Fibroblast of skin of right biceps (primary cell): ENCODE data around the gene PTPRE.
A peak's percentile ranks its signal among the peaks of the same experiment; 100 is the strongest.

ENCODE experiments used
- DNase-seq: peaks from one replicate; pipeline ENCODE4 v3.0.0-alpha.2; 2013

PTPRE gene

DNA sequence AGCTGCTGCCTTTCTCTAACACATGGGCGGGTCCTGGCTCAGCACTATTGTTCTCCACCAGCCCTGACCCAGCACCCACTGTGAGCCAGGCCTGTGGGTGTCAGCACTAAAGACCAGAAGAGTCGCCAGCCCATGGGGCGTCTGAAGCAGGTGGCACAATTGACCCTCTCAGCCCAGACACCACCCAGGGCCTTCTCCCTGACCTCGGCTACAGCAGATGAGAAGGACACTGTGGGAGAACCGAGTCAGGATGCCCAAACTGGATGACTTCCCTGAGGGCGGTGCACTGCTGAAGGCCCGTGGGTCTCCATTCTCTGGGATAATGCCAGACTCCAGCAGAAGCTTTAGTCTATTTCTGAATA, 122.4 kb downstream of the PTPRE start:
- DNase-seq: no peak

DNA sequence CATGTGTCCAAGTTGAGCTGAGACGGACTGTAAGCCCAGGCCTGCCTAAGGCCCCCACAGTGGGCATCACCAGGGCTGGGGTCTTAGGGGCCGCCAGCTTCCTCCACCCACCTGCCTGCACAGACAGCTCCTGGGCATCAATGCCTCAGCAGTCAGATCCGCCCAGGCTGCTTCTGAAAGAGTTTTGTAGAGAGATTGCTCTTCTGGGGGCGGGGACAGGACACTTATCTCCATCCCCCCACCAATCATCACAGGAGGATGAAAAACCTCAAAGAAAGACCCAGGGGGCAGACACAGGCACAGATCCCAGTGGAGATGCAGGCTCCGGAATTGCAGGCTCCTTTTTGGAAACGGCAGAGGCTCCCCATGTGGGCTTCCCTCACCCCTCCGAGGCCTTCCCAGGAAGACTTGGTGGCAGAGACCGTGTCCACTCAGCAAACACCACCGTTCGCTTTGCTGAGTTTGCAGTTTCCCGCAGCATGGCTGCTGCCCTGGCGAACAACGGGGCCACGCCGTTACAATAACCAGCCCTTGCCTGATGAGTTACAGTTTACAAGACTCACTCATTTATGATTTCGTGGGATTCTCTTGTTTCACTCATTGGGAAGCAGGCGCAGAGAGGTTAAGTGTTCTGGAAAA, 122.9 kb downstream of the PTPRE start:
- no peak for DNase-seq

DNA sequence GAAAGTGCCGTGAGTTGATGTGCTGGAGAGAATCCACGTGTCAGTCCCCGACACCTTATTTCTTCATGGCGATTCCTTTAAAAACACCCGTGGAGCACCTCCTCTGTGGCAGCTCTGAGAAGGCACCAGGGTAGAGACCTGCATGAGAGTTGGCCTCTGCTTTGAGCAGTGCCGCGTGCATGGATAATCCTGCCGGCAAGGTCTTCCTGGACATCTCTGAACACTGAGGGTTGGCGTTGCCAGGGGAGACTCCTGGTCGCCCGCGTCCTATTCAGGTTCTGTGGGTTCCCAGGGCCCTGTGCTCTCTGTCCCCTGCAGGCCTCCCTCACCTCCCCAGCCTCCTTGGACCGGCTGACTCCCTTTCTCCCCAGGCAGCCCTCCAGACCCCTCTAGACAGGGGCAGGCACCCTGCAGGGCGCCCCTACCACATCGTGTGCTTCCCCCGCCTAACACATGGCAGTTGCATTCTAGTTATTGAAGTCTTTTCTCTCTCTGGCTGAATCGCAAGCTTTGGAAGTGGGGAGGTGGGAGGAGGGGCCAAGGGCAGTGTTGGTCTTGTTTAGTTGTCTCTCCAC, 123.7 kb downstream of the PTPRE start:
- no peak for DNase-seq

DNA sequence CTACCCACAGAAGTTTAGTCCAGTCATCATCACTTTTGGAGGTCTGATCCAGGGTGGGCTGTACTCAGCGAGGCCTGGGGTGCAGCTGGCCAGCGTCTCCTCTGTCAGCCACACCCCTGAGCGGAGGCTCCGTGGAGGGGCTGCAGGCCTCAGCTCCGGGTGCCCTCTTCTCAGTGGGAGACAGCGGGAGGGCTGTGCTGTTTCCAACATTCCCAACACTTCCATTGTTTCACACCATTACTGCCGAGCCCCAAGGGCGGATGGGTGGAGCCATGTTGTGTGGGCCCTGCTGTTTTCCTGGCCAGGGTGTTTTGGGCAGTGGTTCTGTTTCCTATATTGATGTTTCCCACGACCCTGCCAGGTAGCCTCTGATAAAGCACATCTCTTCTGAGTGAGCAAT, 124.3 kb downstream of the PTPRE start:
- DNase-seq: no peak

DNA sequence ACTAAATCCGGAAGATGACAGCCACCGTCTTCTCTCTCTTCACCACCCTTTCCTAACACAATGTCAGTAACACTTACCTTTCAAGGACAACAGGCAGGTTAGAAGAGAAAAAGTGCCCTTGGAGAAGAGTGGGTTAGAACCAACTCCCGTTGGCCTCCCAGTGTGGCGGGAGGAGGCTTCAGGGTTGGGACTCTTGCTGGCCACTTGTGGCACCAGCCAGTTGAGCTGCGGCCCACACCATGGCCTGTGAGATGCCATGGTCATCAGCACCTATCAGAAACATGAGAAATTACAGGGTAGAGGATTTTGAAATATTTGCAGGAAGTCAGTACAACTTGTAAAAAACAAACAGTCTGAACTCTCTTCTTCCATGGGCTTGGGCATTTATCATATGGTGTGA, 125.6 kb downstream of the PTPRE start:
- DNase-seq: no peak

DNA sequence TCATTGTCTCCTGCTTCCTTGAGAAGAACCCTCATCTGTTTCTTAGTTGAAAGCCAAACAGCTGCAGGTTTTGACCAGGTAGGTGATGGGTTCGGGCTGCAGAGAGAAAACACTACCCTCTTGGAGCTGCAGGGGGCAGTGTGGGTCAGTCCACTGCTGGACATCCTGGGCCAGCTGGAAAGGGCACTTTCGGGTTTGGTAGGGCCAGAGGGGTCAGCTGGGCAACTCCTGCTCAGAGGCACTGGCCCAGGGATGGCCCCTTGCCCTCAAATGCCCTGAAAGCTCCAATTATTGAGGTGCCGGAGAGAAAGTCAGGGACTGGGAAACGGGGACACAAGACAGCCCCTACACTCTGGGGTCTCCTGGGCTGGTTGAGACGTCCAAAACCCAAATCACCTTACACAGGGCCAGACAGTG, 128.7 kb downstream of the PTPRE start:
- DNase-seq: peak; percentile 3

DNA sequence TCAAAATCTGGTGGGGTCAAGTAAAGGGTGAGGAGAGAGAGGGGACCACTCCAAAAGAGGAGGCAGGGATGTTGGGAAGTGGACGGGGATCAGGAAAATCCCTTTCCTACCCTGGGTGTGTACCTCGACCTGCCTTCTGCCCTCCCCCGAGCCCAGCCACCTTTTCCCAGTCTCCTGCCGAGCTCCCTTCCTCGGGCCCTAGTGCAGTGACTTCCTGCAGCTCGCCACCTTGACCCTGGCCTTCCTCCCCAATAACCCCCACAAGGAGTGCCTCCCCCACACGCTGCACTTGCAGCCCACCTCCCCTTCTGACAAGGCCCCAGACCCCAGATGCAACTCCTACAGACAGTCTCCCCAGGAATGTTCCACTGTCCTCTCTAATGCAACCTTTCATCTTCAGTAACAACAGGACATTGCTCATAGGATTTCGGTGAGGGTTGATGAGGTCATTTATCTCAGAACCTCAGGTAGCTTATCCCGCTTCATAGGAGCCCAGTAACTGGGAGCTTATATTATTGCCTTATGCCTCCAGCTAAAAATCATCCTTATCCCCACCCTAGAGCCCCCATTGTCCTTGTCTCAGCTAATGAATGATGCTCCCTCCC, 129.2 kb downstream of the PTPRE start:
- no peak for DNase-seq

DNA sequence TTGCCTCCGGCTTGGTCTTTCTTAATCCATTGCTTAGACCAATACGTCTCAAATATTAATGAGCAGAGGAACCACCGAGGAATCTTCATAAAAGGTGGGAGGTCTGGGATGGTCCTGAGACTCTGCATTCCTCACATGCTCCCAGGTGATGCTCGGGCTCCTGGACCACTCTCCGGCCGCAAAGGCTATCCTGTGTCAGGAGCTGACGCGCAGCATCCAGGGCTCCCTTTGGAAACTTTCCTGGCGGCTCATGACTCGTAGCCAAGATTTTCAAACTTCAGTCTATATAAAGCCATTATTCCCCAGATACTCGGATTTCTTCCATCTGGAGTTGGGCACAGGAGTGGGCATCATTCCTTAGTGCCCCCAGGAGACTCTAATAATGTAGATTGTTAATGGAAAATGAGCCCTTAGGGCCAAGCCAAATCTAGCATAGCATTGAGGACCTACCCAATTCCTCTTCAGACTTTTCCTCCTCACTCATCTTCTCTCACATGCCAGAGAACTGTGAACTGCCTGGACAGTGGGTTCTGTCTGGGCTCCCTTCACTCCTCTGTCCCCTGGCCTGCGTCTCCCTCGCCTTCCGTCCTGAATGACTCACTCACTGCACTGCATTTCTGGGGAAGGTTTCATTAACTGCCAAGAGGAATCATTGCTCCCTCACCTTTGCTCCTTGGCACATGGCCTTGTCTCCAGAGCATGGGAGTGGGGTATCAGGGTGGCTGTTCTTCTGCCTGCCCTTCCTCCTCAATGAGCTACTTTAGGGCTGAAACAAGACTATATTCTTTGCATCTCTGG, 130.0 kb downstream of the PTPRE start:
- DNase-seq: peak; percentile 7

DNA sequence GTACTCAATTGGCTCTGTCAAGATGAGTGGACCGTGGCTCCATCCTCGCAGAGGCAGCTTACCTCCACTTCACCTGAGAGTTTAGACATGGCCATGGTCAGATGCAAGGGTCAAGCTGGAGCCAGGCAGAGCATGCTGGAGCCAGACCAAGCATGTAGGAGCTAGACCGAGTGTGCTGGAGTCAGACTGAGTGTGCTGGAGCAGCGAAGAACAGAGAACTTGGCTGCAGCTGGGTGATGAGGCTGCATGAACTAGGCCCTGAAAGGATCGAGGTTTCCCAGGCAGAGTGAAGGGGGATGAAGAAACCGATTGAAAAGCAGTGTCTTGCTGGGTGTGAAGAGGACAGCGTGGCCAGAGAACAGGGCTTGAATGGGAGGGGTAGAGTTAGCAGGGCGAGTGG, 133.2 kb downstream of the PTPRE start:
- DNase-seq: no peak

DNA sequence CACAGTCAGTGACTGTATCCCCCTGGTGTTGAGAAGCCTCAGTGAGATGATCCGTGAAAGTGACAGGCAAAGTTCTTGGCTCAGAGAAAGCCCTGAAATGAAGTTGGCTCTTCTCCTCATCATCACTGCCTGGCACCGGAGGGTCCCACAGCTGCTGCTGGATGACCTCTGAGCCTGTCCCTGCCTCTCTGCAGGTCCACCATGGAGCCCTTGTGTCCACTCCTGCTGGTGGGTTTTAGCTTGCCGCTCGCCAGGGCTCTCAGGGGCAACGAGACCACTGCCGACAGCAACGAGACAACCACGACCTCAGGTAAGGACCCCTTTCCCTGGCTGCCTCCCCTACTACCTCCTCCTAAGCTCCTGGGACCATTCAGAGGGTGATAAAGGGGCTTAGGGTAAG, 133.8 kb downstream of the PTPRE start:
- DNase-seq: no peak

DNA sequence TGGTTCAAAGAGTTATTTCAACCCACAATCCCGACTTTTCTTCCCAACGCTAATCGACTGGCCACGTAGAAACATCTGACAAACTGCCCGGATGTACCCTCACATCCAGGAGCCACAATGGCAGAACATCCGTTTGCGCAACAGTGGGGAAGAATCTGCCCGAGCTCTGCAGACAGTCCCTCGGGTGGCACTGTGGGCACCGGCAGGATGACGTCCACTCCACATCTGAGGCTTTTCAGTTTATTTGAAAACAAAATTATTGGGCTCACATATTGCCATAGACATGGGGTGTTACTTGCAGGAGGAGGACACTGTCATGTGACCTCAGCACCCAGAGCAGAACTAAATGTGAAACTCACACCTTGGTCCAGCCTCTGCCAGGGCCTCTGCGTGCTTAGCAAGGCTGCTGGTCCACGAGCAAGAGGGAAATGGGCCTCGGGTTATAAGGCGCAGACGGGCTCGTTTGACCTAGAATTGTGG, 135.3 kb downstream of the PTPRE start:
- no peak for DNase-seq

DNA sequence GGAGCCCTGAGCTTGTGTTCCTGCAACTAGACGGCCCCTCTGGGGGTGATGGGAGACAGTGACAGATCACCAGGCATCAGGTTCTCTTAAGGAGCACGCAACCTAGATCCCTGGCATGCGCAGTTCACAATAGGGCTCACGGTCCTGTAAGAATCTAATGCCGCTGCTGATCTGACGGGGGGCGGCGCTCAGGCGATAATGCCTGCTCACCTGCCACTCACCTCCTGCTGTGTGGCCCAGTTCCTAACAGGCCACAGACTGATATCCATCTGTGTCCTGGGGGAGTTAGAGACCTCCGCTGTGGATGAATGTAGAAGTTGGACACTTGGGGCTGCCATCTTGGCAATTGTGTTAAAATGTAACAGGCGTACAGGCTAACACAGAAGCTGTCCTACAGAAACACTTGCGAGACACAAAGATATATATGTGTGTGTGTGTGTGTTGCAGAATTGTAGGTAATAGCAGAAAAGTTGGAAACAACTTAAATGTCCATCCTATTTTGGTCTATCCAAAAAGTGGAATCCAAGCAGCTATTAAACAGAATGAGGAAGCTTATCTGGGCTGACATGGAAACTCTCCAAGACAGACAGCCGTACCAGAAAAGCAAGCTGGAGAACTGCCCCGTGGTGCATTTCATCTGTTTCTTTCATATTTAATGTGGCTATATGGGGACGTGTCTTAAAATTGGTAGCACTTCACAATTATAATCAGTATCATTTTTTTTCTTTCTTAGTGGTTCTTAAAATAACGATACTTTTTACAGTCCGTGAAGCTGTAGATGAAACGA, 136.5 kb downstream of the PTPRE start:
- DNase-seq: no peak

DNA sequence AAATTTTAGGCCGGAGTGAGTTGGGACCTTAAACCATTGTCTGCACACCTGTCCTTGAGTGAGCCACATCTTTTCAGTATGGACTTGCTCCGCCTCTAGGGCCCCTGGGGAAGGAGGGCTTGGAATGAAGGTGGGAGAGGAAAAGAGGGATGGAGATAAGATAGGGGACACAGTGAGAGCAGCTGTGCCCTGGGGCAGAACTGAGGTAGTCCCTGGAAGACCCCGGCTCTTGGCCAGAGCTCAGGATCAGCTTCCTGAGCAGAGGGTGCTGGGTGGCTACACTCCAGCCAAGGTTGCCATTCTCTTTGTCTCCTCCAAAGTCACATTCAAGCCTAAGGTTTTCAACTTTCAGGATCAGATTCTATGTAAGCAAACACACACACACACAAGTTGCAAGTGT, 137.3 kb downstream of the PTPRE start:
- DNase-seq: no peak

DNA sequence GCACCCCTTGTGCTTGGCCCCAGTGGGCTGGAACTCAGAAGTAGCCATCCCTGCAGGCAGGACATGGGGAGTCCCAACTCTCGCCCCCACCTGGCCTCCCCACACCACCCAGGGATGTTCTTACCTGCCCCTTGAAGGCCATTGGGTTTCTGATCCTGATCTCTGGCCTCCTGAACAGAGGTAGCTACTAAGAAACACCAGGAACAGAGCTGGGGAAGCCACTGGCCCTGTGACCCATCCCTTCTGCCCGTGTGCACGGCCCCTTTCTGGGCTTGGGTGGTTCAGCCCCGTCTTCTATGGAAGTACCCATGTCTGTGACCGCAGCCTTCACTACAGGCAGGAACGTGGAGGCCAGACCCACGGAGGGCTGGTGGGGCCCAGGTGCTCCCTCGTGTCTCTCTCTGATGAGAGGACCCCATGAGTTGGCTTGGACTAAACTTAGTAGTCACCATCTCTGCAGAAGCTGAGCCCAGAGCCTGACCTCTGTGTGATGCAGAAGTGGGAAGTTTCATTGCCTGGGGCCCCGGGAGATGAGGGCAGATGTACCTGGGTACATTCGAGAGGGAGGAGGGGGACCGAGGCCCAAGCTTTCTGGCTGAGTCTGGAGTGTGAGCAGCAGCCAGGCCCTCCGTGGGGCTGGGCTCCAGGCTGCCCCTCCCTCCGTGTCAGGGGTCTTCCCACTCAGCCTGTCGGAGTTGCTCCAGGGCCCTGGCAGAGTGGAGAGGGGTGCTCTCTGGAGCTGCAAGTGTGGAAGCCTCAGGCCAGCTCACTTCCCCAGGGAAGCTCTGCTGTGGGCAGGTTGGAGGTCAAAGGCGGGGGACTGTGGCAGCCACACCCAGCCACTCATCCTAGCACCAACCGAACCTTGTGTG, 138.3 kb downstream of the PTPRE start:
- no peak for DNase-seq

DNA sequence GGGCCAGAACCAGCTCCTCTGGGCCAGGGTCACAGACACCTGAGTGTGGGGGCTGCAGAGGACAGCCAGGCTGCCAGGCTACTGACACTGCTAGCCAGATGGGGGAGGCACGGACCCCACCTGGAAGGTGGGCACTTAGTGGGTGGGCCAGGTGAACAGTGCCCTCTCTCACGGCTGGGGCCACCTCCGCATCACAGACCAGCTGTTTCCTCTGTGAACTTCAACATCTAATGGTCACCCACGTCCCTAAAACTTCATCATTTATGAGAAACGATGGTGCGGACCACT, 138.9 kb downstream of the PTPRE start:
- no peak for DNase-seq

DNA sequence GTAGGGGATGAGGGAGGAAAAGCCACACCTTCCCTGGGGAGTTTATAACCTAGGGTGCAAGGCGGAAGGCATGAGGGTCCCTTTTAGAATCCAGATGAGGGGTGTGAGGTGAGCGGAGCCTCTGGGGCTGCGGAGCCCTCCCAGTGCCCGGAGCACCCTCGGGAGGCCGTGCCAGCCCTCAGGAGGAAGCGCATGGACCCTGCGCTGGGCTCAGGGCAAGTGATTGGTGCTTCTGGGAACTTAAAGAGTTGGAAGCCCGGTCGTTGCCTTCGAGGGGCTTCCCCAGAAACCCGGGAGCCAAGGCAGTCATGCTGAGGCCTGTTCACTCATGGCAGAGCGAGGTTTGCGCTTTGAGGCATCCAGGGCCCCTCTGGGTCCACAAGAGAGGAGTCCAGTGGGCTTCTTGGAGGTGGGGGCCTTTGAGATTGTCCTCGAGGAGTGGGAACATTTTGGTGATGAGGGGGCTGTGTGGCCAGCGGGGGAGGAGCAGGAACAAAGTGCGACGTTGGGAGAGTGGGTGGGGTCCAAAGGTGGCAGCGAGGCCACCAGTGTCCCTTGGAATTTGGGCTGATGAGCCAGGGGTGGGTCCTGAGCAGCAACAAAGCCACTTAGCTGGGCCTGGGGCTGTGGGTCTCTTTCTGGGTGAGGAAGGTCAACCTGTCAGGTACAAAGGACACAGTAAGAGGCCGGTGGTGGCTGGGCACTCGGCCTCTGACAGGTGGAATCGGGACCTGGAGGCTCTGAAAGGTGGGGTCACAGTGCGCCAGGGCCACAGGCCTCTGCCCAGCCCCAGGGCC, 139.5 kb downstream of the PTPRE start:
- no peak for DNase-seq

DNA sequence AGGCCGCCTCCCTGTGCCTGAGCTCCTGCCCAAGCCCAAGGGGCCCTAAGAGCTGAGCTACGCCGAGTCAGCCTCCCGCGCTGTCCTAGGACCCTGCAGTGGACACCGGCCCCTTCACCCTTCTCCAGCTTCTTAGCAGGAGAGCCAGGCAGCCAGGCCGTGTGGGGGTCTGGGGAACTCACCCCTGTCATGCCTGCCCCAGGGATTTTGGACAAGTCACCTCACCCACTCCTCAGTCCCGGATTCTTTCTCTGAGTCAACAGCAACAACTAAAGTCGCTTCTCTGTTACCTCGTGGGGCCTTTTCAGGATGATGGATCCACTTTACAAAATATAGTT, 140.0 kb downstream of the PTPRE start:
- DNase-seq: no peak

DNA sequence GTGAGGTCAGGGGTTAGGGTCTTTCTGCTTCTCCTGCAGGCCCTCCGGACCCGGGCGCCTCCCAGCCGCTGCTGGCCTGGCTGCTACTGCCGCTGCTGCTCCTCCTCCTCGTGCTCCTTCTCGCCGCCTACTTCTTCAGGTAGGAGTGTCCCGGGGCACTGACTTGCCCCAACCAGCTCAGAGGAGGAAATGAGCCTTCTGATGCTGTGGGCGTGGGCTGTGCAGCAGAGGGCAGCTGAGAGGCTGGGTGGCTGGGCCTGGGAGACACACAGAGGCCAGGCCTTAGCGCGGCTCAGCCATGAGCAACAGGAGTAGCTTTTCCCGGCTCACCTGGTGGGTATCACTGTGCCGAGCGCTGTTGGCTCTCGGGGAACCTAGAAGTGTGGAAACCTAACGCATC, 140.4 kb downstream of the PTPRE start:
- DNase-seq: no peak

DNA sequence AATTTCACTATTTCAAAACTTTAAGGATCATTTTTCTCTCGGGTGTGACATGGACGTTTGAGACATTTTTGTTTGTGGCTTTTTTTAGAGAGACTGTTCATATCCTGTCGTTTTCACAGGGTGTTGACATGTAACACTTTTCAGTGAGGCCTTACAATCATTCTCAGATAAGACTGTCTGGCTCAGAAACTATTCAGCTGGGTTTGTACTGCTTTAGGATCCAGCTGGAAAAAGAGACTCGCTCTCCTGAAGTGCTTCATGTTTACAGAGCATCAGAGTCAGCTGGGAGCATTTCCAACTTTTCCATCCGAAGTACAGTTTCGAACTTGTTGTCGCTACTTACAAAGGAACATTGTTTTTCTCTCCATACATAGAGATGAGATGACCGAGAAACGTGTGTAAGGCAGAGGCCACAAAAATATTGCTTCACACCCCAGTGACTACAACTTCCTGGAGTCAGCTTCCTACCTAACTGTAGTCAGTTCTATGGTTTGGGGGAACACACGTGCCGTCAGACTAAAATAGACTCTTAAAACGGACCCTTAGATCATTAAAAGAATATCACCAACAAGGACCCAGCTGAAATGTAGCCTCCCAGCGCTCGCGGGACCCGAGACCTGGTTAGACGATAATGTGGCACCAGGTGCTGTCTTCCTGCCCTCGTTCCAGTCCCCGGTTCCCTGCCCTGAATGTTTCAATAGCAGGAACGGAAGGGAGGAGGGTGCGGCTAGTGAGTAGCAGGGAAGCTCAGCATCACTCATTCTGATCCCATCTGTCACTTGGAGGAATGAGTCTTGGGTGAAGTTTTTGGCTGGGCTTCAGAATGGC, 141.3 kb downstream of the PTPRE start:
- no peak for DNase-seq

DNA sequence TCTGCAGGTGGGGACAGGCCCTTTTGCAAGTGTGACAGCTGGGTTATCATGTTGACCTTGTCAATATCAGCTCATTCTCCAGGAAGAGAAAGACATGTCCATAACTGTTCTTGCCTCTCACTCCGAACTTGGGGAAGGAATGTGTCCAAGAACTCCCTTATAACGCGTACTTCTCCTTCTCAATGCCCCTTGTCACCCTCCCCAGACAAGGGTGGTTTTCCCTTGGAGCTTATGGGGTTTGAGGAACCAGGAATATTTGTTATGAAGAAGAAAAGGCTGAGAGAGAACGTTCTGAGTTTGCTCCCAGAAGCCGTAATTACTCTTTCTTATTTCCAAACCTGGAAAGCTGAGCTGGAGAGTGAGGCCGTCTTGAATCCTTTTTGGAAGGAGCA, 141.9 kb downstream of the PTPRE start:
- DNase-seq: no peak
